Left ventricle myocardium inferior (tissue), 1 donor: Measurements from ENCODE around the gene ATAD3A. TPM values are rescaled to one million over a fixed set of nuclear protein-coding genes. Genes with fewer than 3 reads are reported as not detected.
A peak's percentile ranks its signal among the peaks of the same experiment; 100 is the strongest.

Experiments used
- DNase-seq: peaks from one replicate; pipeline ENCODE4 v3.0.0-alpha.2; 2020
- H3K27ac ChIP-seq: fragments of 200-600 bp; replicated peaks from 2 replicates; pipeline ENCODE4 v1.8.0; 2021
- H3K27me3 ChIP-seq: fragments of 200-600 bp; 2 replicates; pipeline ENCODE4 v1.8.0; 2021; ENCODE audit warnings: low read depth
- H3K36me3 ChIP-seq: fragments of 200-600 bp; 2 replicates; pipeline ENCODE4 v1.8.0; 2021
- H3K4me1 ChIP-seq: fragments of 200-600 bp; 2 replicates; pipeline ENCODE4 v1.8.0; 2021
- H3K4me3 ChIP-seq: fragments of 200-600 bp; 2 replicates; pipeline ENCODE4 v1.8.0; 2021; ENCODE audit warnings: mild to moderate bottlenecking, moderate library complexity
- H3K9me3 ChIP-seq: fragments of 200-600 bp; replicated peaks from 2 replicates; pipeline ENCODE4 v1.8.0; 2021
- CTCF ChIP-seq: fragments of 200-600 bp; IDR thresholded peaks from 2 replicates; pipeline ENCODE4 v1.8.0; 2021; ENCODE audit warnings: antibody characterized with exemption, mild to moderate bottlenecking, borderline replicate concordance
- intact Hi-C: fragments of 100-400 bp; cut with micrococcal nuclease; formaldehyde crosslinking; loops from one replicate; pipeline ENCODE4 v1.11.0; 2022
- total RNA-seq: library from RNA; stranded (reverse); fragmentation: NEBNext Ultra II Directional; extraction: Animal tissue kit (Norgen Biotek cat#: 25700); gene quantifications from one replicate; pipeline ENCODE4 v1.2.1, GENCODE V29; 2021
- donor health status: DM: no; HTN: yes; CAD: no; lungs with severe emphysema.

Gene ATAD3A
- total RNA-seq, 1 donor from 2014 or later = 19.4 TPM

- H3K36me3 ChIP-seq = no peaks in the 10 kb centered on the region
- no peak overlapping the region for H3K4me3 ChIP-seq
- no peaks in the 10 kb centered on the region for H3K9me3 ChIP-seq
- peak overlapping the region; percentile 65 for H3K27ac ChIP-seq
- peaks cover 34% of the 10 kb centered on the region for H3K4me1 ChIP-seq
- intact Hi-C loops = no loop called here
- no peak for DNase-seq
- H3K27me3 ChIP-seq = no peaks in the 10 kb centered on the region
- peak; percentile 57 for TF ChIP-seq CTCF
Measured at GRCh38 chr1:1550591-1551432, 38.9 kb downstream of the ATAD3A start.

GRCh38 chr1:1551524-1552262 lies 39.7 kb downstream of the ATAD3A start:
- intact Hi-C loops = no loop called here
- H3K27me3 ChIP-seq = no peaks in the 10 kb centered on the region
- no peaks in the 10 kb centered on the region for H3K36me3 ChIP-seq
- H3K4me1 ChIP-seq = peaks cover 30% of the 10 kb centered on the region
- H3K4me3 ChIP-seq = no peak overlapping the region
- DNase-seq = no peak
- TF ChIP-seq CTCF = no peak
- no peaks in the 10 kb centered on the region for H3K9me3 ChIP-seq
- H3K27ac ChIP-seq = peak overlapping the region; percentile 65

GRCh38 chr1:1552263-1552639 lies 40.3 kb downstream of the ATAD3A start:
- Histone ChIP-seq H3K27me3 (no peaks in the 10 kb centered on the region), H3K36me3 (no peaks in the 10 kb centered on the region), H3K27ac (no peak overlapping the region), H3K9me3 (no peaks in the 10 kb centered on the region), H3K4me3 (no peak overlapping the region), H3K4me1 (peaks cover 30% of the 10 kb centered on the region)
- DNase-seq = no peak
- no peak for TF ChIP-seq CTCF
- intact Hi-C loops = no loop called here

GRCh38 chr1:1553821-1554494 lies 42.0 kb downstream of the ATAD3A start:
- Histone ChIP-seq H3K4me3 (no peak overlapping the region), H3K9me3 (no peaks in the 10 kb centered on the region), H3K27ac (no peak overlapping the region), H3K27me3 (no peaks in the 10 kb centered on the region), H3K4me1 (peaks cover 30% of the 10 kb centered on the region), H3K36me3 (no peaks in the 10 kb centered on the region)
- TF ChIP-seq CTCF = no peak
- intact Hi-C loops = no loop called here
- DNase-seq = no peak

- TF ChIP-seq CTCF = no peak
- Histone ChIP-seq H3K36me3 (no peaks in the 10 kb centered on the region), H3K27ac (no peak overlapping the region), H3K9me3 (no peaks in the 10 kb centered on the region), H3K27me3 (no peaks in the 10 kb centered on the region), H3K4me1 (peaks cover 34% of the 10 kb centered on the region), H3K4me3 (no peak overlapping the region)
- no peak for DNase-seq
- intact Hi-C loops = no loop called here
Measured at GRCh38 chr1:1554550-1554925, 42.6 kb downstream of the ATAD3A start.
